Measurements from ENCODE around the gene SREK1IP1.

- TF ChIP-seq CTCF (IDR thresholded peaks at IDR 0.05) (no peak), EP300 (IDR thresholded peaks at IDR 0.05) (no peak), POLR2AphosphoS5 (IDR thresholded peaks at IDR 0.05) (no peak), POLR2A (IDR thresholded peaks at IDR 0.05) (no peak)
These were observed 9.6 kb downstream of the SREK1IP1 start for GRCh38 chr5:64758901-64759300.

Data from stomach (tissue), 4 donors.